GM12873 (cell line): ENCODE data around the gene AHRR.

Experiments used
- CTCF ChIP-seq: IDR thresholded peaks from 2 replicates; pipeline ENCODE4 v1.5.1; 2012; ENCODE audit warnings: low read depth, mild to moderate bottlenecking, moderate library complexity, low read length, control low read depth; ENCODE audit not compliant: insufficient read depth; ENCODE audit errors: missing control alignments

Gene AHRR

GRCh38 chr5:344668-345067, 23.2 kb downstream of the AHRR start:
- no peak for TF ChIP-seq CTCF

- no peak for TF ChIP-seq CTCF
Observed at GRCh38 chr5:345404-346195, 24.1 kb downstream of the AHRR start.

GRCh38 chr5:346229-346935, 24.9 kb downstream of the AHRR start:
- TF ChIP-seq CTCF, result no peak

GRCh38 chr5:347712-348284, 26.3 kb downstream of the AHRR start:
- no peak for TF ChIP-seq CTCF

- no peak for TF ChIP-seq CTCF
Observed at GRCh38 chr5:348726-349125, 27.2 kb downstream of the AHRR start.

GRCh38 chr5:350355-350754, 28.8 kb downstream of the AHRR start:
- TF ChIP-seq CTCF, result peak; percentile 28
